ENCODE results near the gene SFXN3.

Gene SFXN3

GRCh38 chr10:101063050-101063525 is 32.1 kb downstream of the SFXN3 start:
- Histone ChIP-seq H3K4me1 (ENCODE audit: low read length) (peaks cover 29% of the 10 kb centered on the region), H4K20me1 (ENCODE audit: insufficient read depth, low read length) (no peaks in the 10 kb centered on the region), H3K36me3 (replicated peaks; ENCODE audit: insufficient read depth, low read length) (no peaks in the 10 kb centered on the region), H3K9ac (ENCODE audit: low read length) (no peak overlapping the region), H3F3A (ENCODE audit: insufficient read depth, low read length) (peaks cover 22% of the 10 kb centered on the region; the same call in 1 of the 2 replicates), H2AFZ (ENCODE audit: low read length) (no peak overlapping the region), H3K9me3 (replicated peaks; ENCODE audit: insufficient read depth, low read length) (no peaks in the 10 kb centered on the region), H3K79me2 (ENCODE audit: low read length) (peaks cover 22% of the 10 kb centered on the region), H3K27ac (ENCODE audit: low read length) (no peak overlapping the region), H3K4me2 (ENCODE audit: low read depth, low read length) (peak overlapping the region; percentile 18; the same call in 1 of the 2 replicates), H3K9me2 (replicated peaks; ENCODE audit: insufficient read depth, low read length) (no peaks in the 10 kb centered on the region), H3K27me3 (replicated peaks; ENCODE audit: insufficient read depth, low read length) (no peaks in the 10 kb centered on the region), H3K4me3 (ENCODE audit: low read length) (no peak overlapping the region)
- TF ChIP-seq EZH2 (optimal IDR thresholded peaks at IDR 0.05; ENCODE audit: low read depth, low read length) (no peak), EZH2phosphoT487 (IDR thresholded peaks at IDR 0.05; ENCODE audit: low read length) (no peak), CTCF (IDR thresholded peaks at IDR 0.05; ENCODE audit: low read length) (no peak)
- peak; percentile 5 for DNase-seq

GRCh38 chr10:101063548-101064414 is 32.7 kb downstream of the SFXN3 start:
- no peak for TF ChIP-seq EZH2 (optimal IDR thresholded peaks at IDR 0.05; ENCODE audit: low read depth, low read length)
- TF ChIP-seq CTCF (IDR thresholded peaks at IDR 0.05; ENCODE audit: low read length) = no peak
- TF ChIP-seq EZH2phosphoT487 (IDR thresholded peaks at IDR 0.05; ENCODE audit: low read length) = no peak
- peak; percentile 3 for DNase-seq
- no peak overlapping the region for H3K4me2 ChIP-seq (ENCODE audit: low read depth, low read length)
- no peak overlapping the region for H3K9ac ChIP-seq (ENCODE audit: low read length)
- no peak overlapping the region for H3K4me3 ChIP-seq (ENCODE audit: low read length)
- H3K27ac ChIP-seq (ENCODE audit: low read length) = no peak overlapping the region
- no peaks in the 10 kb centered on the region for H4K20me1 ChIP-seq (ENCODE audit: insufficient read depth, low read length)
- no peaks in the 10 kb centered on the region for H3K9me3 ChIP-seq (replicated peaks; ENCODE audit: insufficient read depth, low read length)
- H3F3A ChIP-seq (ENCODE audit: insufficient read depth, low read length) = peaks cover 22% of the 10 kb centered on the region; the same call in 1 of the 2 replicates
- no peaks in the 10 kb centered on the region for H3K9me2 ChIP-seq (replicated peaks; ENCODE audit: insufficient read depth, low read length)
- peaks cover 26% of the 10 kb centered on the region for H3K4me1 ChIP-seq (ENCODE audit: low read length)
- no peaks in the 10 kb centered on the region for H3K27me3 ChIP-seq (replicated peaks; ENCODE audit: insufficient read depth, low read length)
- H2AFZ ChIP-seq (ENCODE audit: low read length) = no peak overlapping the region
- no peaks in the 10 kb centered on the region for H3K36me3 ChIP-seq (replicated peaks; ENCODE audit: insufficient read depth, low read length)
- H3K79me2 ChIP-seq (ENCODE audit: low read length) = peaks cover 15% of the 10 kb centered on the region

- Histone ChIP-seq H3K4me2 (ENCODE audit: low read depth, low read length) (no peak overlapping the region), H3K36me3 (replicated peaks; ENCODE audit: insufficient read depth, low read length) (no peaks in the 10 kb centered on the region), H3K4me3 (ENCODE audit: low read length) (no peak overlapping the region), H2AFZ (ENCODE audit: low read length) (no peak overlapping the region), H3K27me3 (replicated peaks; ENCODE audit: insufficient read depth, low read length) (no peaks in the 10 kb centered on the region), H3K27ac (ENCODE audit: low read length) (no peak overlapping the region), H3K9ac (ENCODE audit: low read length) (no peak overlapping the region), H3K9me3 (replicated peaks; ENCODE audit: insufficient read depth, low read length) (no peaks in the 10 kb centered on the region), H3K79me2 (ENCODE audit: low read length) (peaks cover 10% of the 10 kb centered on the region), H4K20me1 (ENCODE audit: insufficient read depth, low read length) (no peaks in the 10 kb centered on the region), H3F3A (ENCODE audit: insufficient read depth, low read length) (peaks cover 22% of the 10 kb centered on the region; the same call in 1 of the 2 replicates), H3K9me2 (replicated peaks; ENCODE audit: insufficient read depth, low read length) (no peaks in the 10 kb centered on the region), H3K4me1 (ENCODE audit: low read length) (peaks cover 22% of the 10 kb centered on the region)
- DNase-seq = peak; percentile 2
- TF ChIP-seq EZH2phosphoT487 (IDR thresholded peaks at IDR 0.05; ENCODE audit: low read length) = no peak
- TF ChIP-seq EZH2 (optimal IDR thresholded peaks at IDR 0.05; ENCODE audit: low read depth, low read length) = no peak
- TF ChIP-seq CTCF (IDR thresholded peaks at IDR 0.05; ENCODE audit: low read length) = no peak
Observed at GRCh38 chr10:101064415-101065030, 33.5 kb downstream of the SFXN3 start.
